HEK293 (cell line): Measurements from ENCODE around the gene NOC4L.
A peak's percentile ranks its signal among the peaks of the same experiment; 100 is the strongest.

Experiments
- CTCF ChIA-PET: fragments of 350-600 bp; formaldehyde crosslinking; extraction: SDS; loops from one replicate; lab custom pipeline; 2021; ENCODE audit warnings: antibody characterized with exemption; lab: Yijun Ruan, JAX
- POLR2A ChIA-PET: fragments of 300-600 bp; formaldehyde crosslinking; extraction: SDS; loops from one replicate; lab custom pipeline; 2020; ENCODE audit warnings: antibody characterized with exemption, inconsistent platforms; lab: Yijun Ruan, JAX
- H3K27ac ChIP-seq: fragments of 200-500 bp; sonication (Bioruptor generic); 2 replicates; pipeline ENCODE4 v1.5.1; 2014; ENCODE audit warnings: low read depth, low read length, control low read depth, inconsistent platforms; ENCODE audit errors: extremely low read depth
- H3K36me3 ChIP-seq, 2 experiments: fragments of 200-500 bp in 1 of 2; sonication (Bioruptor generic) in 1 of 2; 1 replicate in 1 of 2; 2 replicates in 1 of 2; pipeline ENCODE4 v1.5.1; 2014 to 2017; ENCODE audit warnings: inconsistent platforms in 2 of 2, low read length in 2 of 2; ENCODE audit not compliant: control insufficient read depth in 2 of 2, insufficient read depth in 1 of 2
- H3K4me1 ChIP-seq: fragments of 200-500 bp; sonication (Bioruptor generic); 2 replicates; pipeline ENCODE4 v1.5.1; 2014; ENCODE audit warnings: mild to moderate bottlenecking, low read length, inconsistent platforms; ENCODE audit not compliant: control insufficient read depth, insufficient read depth
- H3K4me3 ChIP-seq: 2 replicates; pipeline ENCODE4 v1.5.1; 2011; ENCODE audit warnings: low read depth, mild to moderate bottlenecking, control low read depth, low read length, moderate library complexity
- H3K9me3 ChIP-seq: fragments of 200-500 bp; sonication (Bioruptor generic); 2 replicates; pipeline ENCODE4 v1.5.1; 2014; ENCODE audit warnings: low read depth, low read length, inconsistent platforms; ENCODE audit not compliant: control insufficient read depth, insufficient read depth
- EGR2 ChIP-seq: fragments of 450-650 bp; formaldehyde crosslinking; IDR thresholded peaks from 2 replicates; pipeline ENCODE4 v1.5.1; 2016; ENCODE audit warnings: low read depth, missing biosample characterization, missing genetic modification characterization
- GLI2 ChIP-seq: fragments of 450-650 bp; formaldehyde crosslinking; IDR thresholded peaks from 2 replicates; pipeline ENCODE4; 2017; ENCODE audit warnings: missing biosample characterization, missing genetic modification characterization, low read depth, borderline replicate concordance
- GLIS2 ChIP-seq: fragments of 450-650 bp; formaldehyde crosslinking; IDR thresholded peaks from 2 replicates; pipeline ENCODE4 v1.5.1; 2016; ENCODE audit warnings: missing biosample characterization, missing genetic modification characterization
- INSM2 ChIP-seq: fragments of 450-650 bp; formaldehyde crosslinking; IDR thresholded peaks from 2 replicates; pipeline ENCODE4 v1.5.1; 2016; ENCODE audit warnings: missing biosample characterization, missing genetic modification characterization
- KLF1 ChIP-seq: fragments of 450-650 bp; formaldehyde crosslinking; IDR thresholded peaks from 2 replicates; pipeline ENCODE4 v1.5.1; 2016; ENCODE audit warnings: missing biosample characterization, missing genetic modification characterization
- SP2 ChIP-seq: fragments of 450-650 bp; formaldehyde crosslinking; IDR thresholded peaks from 2 replicates; pipeline ENCODE4 v1.5.1; 2016; ENCODE audit warnings: missing biosample characterization, missing genetic modification characterization
- TSHZ1 ChIP-seq: fragments of 450-650 bp; formaldehyde crosslinking; IDR thresholded peaks from 2 replicates; pipeline ENCODE4 v1.5.1; 2016; ENCODE audit warnings: missing biosample characterization, missing genetic modification characterization, borderline replicate concordance
- ZBTB21 ChIP-seq: fragments of 450-650 bp; formaldehyde crosslinking; IDR thresholded peaks from 2 replicates; pipeline ENCODE4 v1.5.1; 2017; ENCODE audit warnings: missing biosample characterization, missing genetic modification characterization
- ZBTB44 ChIP-seq: fragments of 450-650 bp; IDR thresholded peaks from 2 replicates; pipeline ENCODE4 v1.5.1; 2018; ENCODE audit warnings: missing biosample characterization, mild to moderate bottlenecking, missing genetic modification characterization
- ZFHX2 ChIP-seq: fragments of 450-650 bp; formaldehyde crosslinking; conservative IDR thresholded peaks from 2 replicates; pipeline ENCODE4 v1.5.1; 2016; ENCODE audit warnings: missing biosample characterization, missing genetic modification characterization
- ZNF324 ChIP-seq: fragments of 450-650 bp; formaldehyde crosslinking; IDR thresholded peaks from 2 replicates; pipeline ENCODE4 v1.5.1; 2016; ENCODE audit warnings: missing biosample characterization, missing genetic modification characterization
- ZNF560 ChIP-seq: fragments of 450-650 bp; formaldehyde crosslinking; IDR thresholded peaks from 2 replicates; pipeline ENCODE4 v1.5.1; 2017; ENCODE audit warnings: missing biosample characterization, missing genetic modification characterization, borderline replicate concordance
- ZNF624 ChIP-seq: fragments of 450-650 bp; formaldehyde crosslinking; IDR thresholded peaks from 2 replicates; pipeline ENCODE4 v1.5.1; 2017; ENCODE audit warnings: missing biosample characterization, missing genetic modification characterization
- ZNF670 ChIP-seq: fragments of 450-650 bp; formaldehyde crosslinking; IDR thresholded peaks from 2 replicates; pipeline ENCODE4 v1.5.1; 2016; ENCODE audit warnings: missing biosample characterization, missing genetic modification characterization, low read depth
- ZNF701 ChIP-seq: fragments of 450-650 bp; formaldehyde crosslinking; IDR thresholded peaks from 2 replicates; pipeline ENCODE4 v1.5.1; 2016; ENCODE audit warnings: missing biosample characterization, missing genetic modification characterization
- ZNF785 ChIP-seq: fragments of 450-650 bp; formaldehyde crosslinking; IDR thresholded peaks from 2 replicates; pipeline ENCODE4 v1.5.1; 2016; ENCODE audit warnings: missing biosample characterization, missing genetic modification characterization
- TF ChIP-seq, protein P1 (sequence below): fragments of 450-650 bp; formaldehyde crosslinking; IDR thresholded peaks from 2 replicates; pipeline ENCODE4 v1.5.1; 2016; ENCODE audit warnings: missing biosample characterization, missing genetic modification characterization

The NOC4L gene

DNA sequence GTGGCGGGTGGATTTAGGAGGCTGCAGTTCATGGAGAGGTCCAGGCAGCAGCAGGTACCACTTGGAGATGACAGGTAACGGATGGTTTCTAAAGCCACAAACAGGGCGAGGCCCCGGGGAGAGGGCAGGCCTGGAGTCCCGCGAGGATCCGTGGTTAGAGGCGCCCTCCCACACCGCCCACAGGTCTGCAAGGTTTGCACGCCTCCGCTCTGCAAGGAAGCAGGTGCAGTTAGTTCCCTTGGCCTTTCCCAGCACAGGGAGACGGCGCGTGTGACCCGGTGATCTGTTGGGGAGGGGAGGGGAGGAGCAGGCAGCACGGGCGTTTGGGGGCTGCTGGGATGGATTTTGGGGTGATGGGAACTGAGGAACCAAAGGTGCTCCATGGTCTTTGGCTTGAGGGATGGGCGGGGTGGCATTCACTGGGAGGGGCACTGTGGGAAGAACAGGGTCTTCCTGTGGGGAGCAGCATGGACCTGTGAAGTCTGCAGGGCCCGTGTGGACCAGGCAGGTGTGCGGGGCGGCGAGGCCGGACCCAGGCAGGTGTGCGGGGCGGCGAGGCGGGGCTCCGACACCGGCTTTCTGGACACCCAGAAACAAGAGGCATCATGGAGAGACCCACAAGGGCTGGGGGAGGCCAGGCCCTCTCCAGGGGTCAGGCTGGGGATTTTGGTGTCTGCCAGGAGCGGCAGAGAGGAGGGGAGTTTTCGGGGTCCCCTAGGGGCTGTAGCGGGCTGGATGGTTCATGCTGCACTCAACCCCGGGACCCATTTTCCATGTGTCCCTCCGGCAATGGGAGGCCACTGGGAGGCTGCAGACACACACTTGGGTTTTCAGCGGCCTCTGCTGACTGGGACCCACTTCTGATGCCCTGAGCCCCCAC, 29.1 kb downstream of the NOC4L start:
- H3K36me3 ChIP-seq: no peaks in the 10 kb centered on the region
- H3K27ac ChIP-seq: no peak overlapping the region
- H3K4me1 ChIP-seq: peaks cover 6% of the 10 kb centered on the region
- H3K9me3 ChIP-seq: no peaks in the 10 kb centered on the region
- ChIA-PET POLR2A (no interaction called here), CTCF (no interaction called here)
- TF ChIP-seq INSM2 (tag by site-specific recombination) (no peak), ZNF785 (tag by site-specific recombination) (no peak), ZNF624 (tag by site-specific recombination) (no peak), EGR2 (peak; percentile 88), SP2 (tag by site-specific recombination) (0 out of 2 replicates have a peak, but pooled peaks have one; percentile 6), GLIS2 (tag by site-specific recombination) (no peak), ZNF670 (no peak), TSHZ1 (tag by site-specific recombination) (no peak), ZNF701 (tag by site-specific recombination) (no peak), ZFHX2 (peak; percentile 90), KLF1 (peak; percentile 68), ZBTB21 (tag by site-specific recombination) (no peak), ZNF560 (no peak), GLI2 (tag by site-specific recombination) (no peak), ZNF324 (tag by site-specific recombination) (no peak), ZBTB44 (tag by site-specific recombination) (no peak)
- TF ChIP-seq, protein P1, sequence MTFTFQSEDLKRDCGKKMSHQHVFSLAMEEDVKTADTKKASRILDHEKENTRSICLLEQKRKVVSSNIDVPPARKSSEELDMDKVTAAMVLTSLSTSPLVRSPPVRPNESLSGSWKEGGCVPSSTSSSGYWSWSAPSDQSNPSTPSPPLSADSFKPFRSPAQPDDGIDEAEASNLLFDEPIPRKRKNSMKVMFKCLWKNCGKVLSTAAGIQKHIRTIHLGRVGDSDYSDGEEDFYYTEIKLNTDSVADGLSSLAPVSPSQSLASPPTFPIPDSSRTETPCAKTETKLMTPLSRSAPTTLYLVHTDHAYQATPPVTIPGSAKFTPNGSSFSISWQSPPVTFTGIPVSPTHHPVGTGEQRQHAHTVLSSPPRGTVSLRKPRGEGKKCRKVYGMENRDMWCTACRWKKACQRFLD: no peak
- H3K4me3 ChIP-seq: no peak overlapping the region
